T-cell (primary cell): ENCODE measurements around the gene LAMC1. TPM values are rescaled to one million over a fixed set of nuclear protein-coding genes. Genes with fewer than 3 reads are reported as not detected.
"Not testable (repeated sequence)": the region's sequence is repeated elsewhere in the genome, so short reads cannot be mapped to it uniquely, and the experiment has no call there.

ENCODE experiments used
- ATAC-seq, 4 experiments: fragments of 200-7000 bp in 3 of 4; fragments of 150-1000 bp in 1 of 4; cut with Tn5 transposase; replicated peaks in 1 of 4; 1 replicate in 3 of 4; 2 replicates in 1 of 4; pipeline ENCODE4 v1.10.0; 2021; ENCODE audit warnings: moderate library complexity in 3 of 4, mild to moderate bottlenecking in 2 of 4, moderate number of reproducible peaks in 1 of 4
- CTCF ChIA-PET, 2 donors: fragments of 300-600 bp; sonication (Branson Sonifier 250); formaldehyde crosslinking; loops; one replicate each; lab custom pipeline; 2022; ENCODE audit warnings: antibody characterized with exemption in 2 of 2; lab: Charles Lee
- POLR2A ChIA-PET, 2 donors: fragments of 300-600 bp; sonication (Branson Sonifier 250); formaldehyde crosslinking; loops; one replicate each; lab custom pipeline; 2022; ENCODE audit warnings: antibody characterized with exemption in 2 of 2; lab: Charles Lee
- DNase-seq, 35 experiments: peaks; one replicate each; pipeline versions ENCODE4 v3.0.0 to v3.0.0-alpha.2; 2013 to 2023
- H3K27ac ChIP-seq: one replicate; pipeline ENCODE4 v1.5.1; 2013; ENCODE audit warnings: low read length
- H3K27me3 ChIP-seq, 2 experiments: replicated peaks in 1 of 2; 1 replicate in 1 of 2; 2 replicates in 1 of 2; pipeline versions ENCODE4 v1.6.1 to v1.7.0; 2013; ENCODE audit warnings: low read length in 1 of 2, mixed read lengths in 1 of 2; ENCODE audit not compliant: control insufficient read depth in 2 of 2, insufficient read depth in 2 of 2; ENCODE audit errors: extremely low read depth in 1 of 2
- H3K36me3 ChIP-seq, 2 donors: 1 replicate in 1 of 2; 2 replicates in 1 of 2; pipeline versions ENCODE4 v1.6.1 to v1.7.0; 2013; ENCODE audit warnings: low read length in 1 of 2; ENCODE audit not compliant: control insufficient read depth in 2 of 2, insufficient read depth in 1 of 2; ENCODE audit errors: extremely low read depth in 1 of 2
- H3K4me1 ChIP-seq, 2 experiments: 1 replicate in 1 of 2; 2 replicates in 1 of 2; pipeline versions ENCODE4 v1.6.1 to v1.7.0; 2013; ENCODE audit warnings: low read length in 2 of 2, mixed read lengths in 1 of 2; ENCODE audit not compliant: insufficient read depth in 2 of 2, control insufficient read depth in 1 of 2; ENCODE audit errors: extremely low read depth in 1 of 2
- H3K4me3 ChIP-seq, 2 donors: 1 replicate in 1 of 2; 2 replicates in 1 of 2; pipeline versions ENCODE4 v1.5.1 to v1.7.0; 2013; ENCODE audit warnings: mild to moderate bottlenecking in 2 of 2, low read length in 1 of 2, moderate library complexity in 1 of 2; ENCODE audit not compliant: control insufficient read depth in 1 of 2; ENCODE audit errors: extremely low read depth in 1 of 2
- H3K9me3 ChIP-seq: 2 replicates; pipeline ENCODE4 v1.7.0; 2013
- H3K27ac Mint-ChIP-seq, 2 donors: one replicate each; pipeline ENCODE4 v1.8.0; 2020 to 2021; ENCODE audit warnings: mild to moderate bottlenecking in 2 of 2, mixed read lengths in 2 of 2
- H3K27me3 Mint-ChIP-seq, 2 donors: one replicate each; pipeline ENCODE4 v1.8.0; 2021 to 2022; ENCODE audit warnings: mixed read lengths in 2 of 2
- H3K36me3 Mint-ChIP-seq: one replicate; pipeline ENCODE4 v1.8.0; 2021; ENCODE audit warnings: mixed read lengths
- H3K4me1 Mint-ChIP-seq, 3 donors: one replicate each; pipeline ENCODE4 v1.8.0; 2020 to 2022; ENCODE audit warnings: mixed read lengths in 3 of 3, mild to moderate bottlenecking in 1 of 3
- H3K4me3 Mint-ChIP-seq, 3 donors: one replicate each; pipeline ENCODE4 v1.8.0; 2020 to 2022; ENCODE audit warnings: mild to moderate bottlenecking in 3 of 3, mixed read lengths in 3 of 3, moderate library complexity in 3 of 3
- H3K9me3 Mint-ChIP-seq, 3 donors: one replicate each; pipeline ENCODE4 v1.8.0; 2020 to 2022; ENCODE audit warnings: mixed read lengths in 3 of 3
- WGBS: methylation state at CpG from one replicate; pipeline ENCODE4 v1.1.5; 2013; ENCODE audit warnings: missing lambda C conversion rate; ENCODE audit not compliant: insufficient coverage; 5-methylcytosine and 5-hydroxymethylcytosine counted together
- total RNA-seq, 35 experiments: library from RNA in 6 of 35; stranded (reverse) in 6 of 35; fragments of 120-200 nt in 1 of 35; gene quantifications; one replicate each; pipeline versions ENCODE4 v1.2.1 to v1.2.4 and lab custom pipeline; 2013 to 2026

LAMC1 gene
- total RNA-seq, 5 donors from 2014 or later (not counting 1 experiment from before 2014, with no cell fraction given): 0.30 to 3.1 (median 2.1) TPM

- DNase-seq (no peak), ATAC-seq (no peak)
- ChIA-PET POLR2A (no interaction called here), CTCF (interaction anchor here in 1 of 2 donors (0.8 kb wide), 1 partner anchor 20 kb away, joined by 3 read pairs; no protein-coding TSS in a partner anchor)
- Histone ChIP-seq H3K36me3 (no peaks in the 10 kb centered on the region), H3K9me3 (no peaks in the 10 kb centered on the region), H3K27me3 (peaks cover 0 to 11% of the 10 kb centered on the region in 2 experiments), H3K27ac (no peak overlapping the region), H3K4me1 (no peaks in the 10 kb centered on the region), H3K4me3 (no peak overlapping the region)
- Mint-ChIP-seq H3K9me3 (no peaks in the 10 kb centered on the region), H3K4me1 (no peaks in the 10 kb centered on the region), H3K36me3 (no peaks in the 10 kb centered on the region), H3K27ac (no peak overlapping the region), H3K4me3 (no peak overlapping the region), H3K27me3 (peaks cover 10 to 19% of the 10 kb centered on the region in 2 donors)
- no CpG with 5 or more reads among the region's 2 CpGs for WGBS
These were observed 35.8 kb downstream of the LAMC1 start for GRCh38 chr1:183058851-183059502.

GRCh38 chr1:183061194-183061593 is 38.0 kb downstream of the LAMC1 start:
- peaks cover 4 to 17% of the 10 kb centered on the region in 2 donors for H3K27me3 Mint-ChIP-seq
- Histone ChIP-seq H3K36me3 (no peaks in the 10 kb centered on the region), H3K27ac (no peak overlapping the region), H3K4me1 (no peaks in the 10 kb centered on the region), H3K4me3 (no peak overlapping the region), H3K27me3 (peaks cover 0 to 4% of the 10 kb centered on the region in 2 experiments), H3K9me3 (no peaks in the 10 kb centered on the region)
- H3K36me3 Mint-ChIP-seq: no peaks in the 10 kb centered on the region
- no peaks in the 10 kb centered on the region for H3K4me1 Mint-ChIP-seq
- DNase-seq (no peak), ATAC-seq (no peak)
- no peak overlapping the region for H3K27ac Mint-ChIP-seq
- ChIA-PET POLR2A (no interaction called here), CTCF (no interaction called here)
- peaks cover 0 to 3% (median 3%) of the 10 kb centered on the region in 3 donors for H3K9me3 Mint-ChIP-seq
- no peak overlapping the region for H3K4me3 Mint-ChIP-seq

GRCh38 chr1:183063349-183063748 is 40.1 kb downstream of the LAMC1 start:
- Histone ChIP-seq H3K36me3 (no peaks in the 10 kb centered on the region), H3K4me1 (no peaks in the 10 kb centered on the region), H3K9me3 (no peaks in the 10 kb centered on the region), H3K4me3 (no peak overlapping the region), H3K27ac (no peak overlapping the region), H3K27me3 (peaks cover 0 to 4% of the 10 kb centered on the region in 2 experiments)
- POLR2A ChIA-PET: no interaction called here
- Mint-ChIP-seq H3K4me1 (no peaks in the 10 kb centered on the region), H3K27ac (no peak overlapping the region), H3K9me3 (peaks cover 0 to 3% (median 3%) of the 10 kb centered on the region in 3 donors), H3K36me3 (no peaks in the 10 kb centered on the region), H3K4me3 (no peak overlapping the region), H3K27me3 (peaks cover 0 to 8% of the 10 kb centered on the region in 2 donors)
- no peak for ATAC-seq
- DNase-seq: no peak
- CTCF ChIA-PET: no interaction called here
- 40% methylated on average over 1 of the region's 1 CpG for WGBS

GRCh38 chr1:183065168-183065706 is 42.0 kb downstream of the LAMC1 start:
- H3K4me1 Mint-ChIP-seq: no peaks in the 10 kb centered on the region
- no peak overlapping the region for H3K27ac Mint-ChIP-seq
- peaks cover 0 to 4% of the 10 kb centered on the region in 2 experiments for H3K27me3 ChIP-seq
- H3K36me3 ChIP-seq: no peaks in the 10 kb centered on the region
- no peaks in the 10 kb centered on the region for H3K4me1 ChIP-seq
- ATAC-seq (no peak), DNase-seq (no peak)
- CTCF ChIA-PET: no interaction called here
- 60% methylated on average over 1 of the region's 6 CpGs for WGBS
- peaks cover 0 to 5% of the 10 kb centered on the region in 2 donors for H3K27me3 Mint-ChIP-seq
- H3K9me3 ChIP-seq: no peaks in the 10 kb centered on the region
- no peak overlapping the region for H3K27ac ChIP-seq
- POLR2A ChIA-PET: no interaction called here
- H3K4me3 Mint-ChIP-seq: no peak overlapping the region
- peaks cover 0 to 3% (median 3%) of the 10 kb centered on the region in 3 donors for H3K9me3 Mint-ChIP-seq
- no peaks in the 10 kb centered on the region for H3K36me3 Mint-ChIP-seq
- no peak overlapping the region for H3K4me3 ChIP-seq

GRCh38 chr1:183066432-183066831 is 43.2 kb downstream of the LAMC1 start:
- H3K27ac ChIP-seq, H3K4me1 Mint-ChIP-seq, H3K4me3 Mint-ChIP-seq, H3K27me3 ChIP-seq, H3K9me3 Mint-ChIP-seq, H3K36me3 ChIP-seq, H3K9me3 ChIP-seq, POLR2A ChIA-PET, H3K4me3 ChIP-seq, H3K27ac Mint-ChIP-seq, CTCF ChIA-PET, ATAC-seq, DNase-seq, H3K4me1 ChIP-seq, H3K36me3 Mint-ChIP-seq: not testable (repeated sequence)
- H3K27me3 Mint-ChIP-seq: peaks cover 0 to 11% of the 10 kb centered on the region in 2 donors
- WGBS: no CpG with 5 or more reads among the region's 2 CpGs

- no peak for ATAC-seq
- no peak for DNase-seq
- Mint-ChIP-seq H3K36me3 (no peaks in the 10 kb centered on the region), H3K4me1 (peaks cover 3 to 10% (median 5%) of the 10 kb centered on the region in 3 donors), H3K9me3 (peaks cover 0 to 3% (median 3%) of the 10 kb centered on the region in 3 donors), H3K27me3 (peaks cover 0 to 14% of the 10 kb centered on the region in 2 donors), H3K4me3 (no peak overlapping the region), H3K27ac (no peak overlapping the region)
- no peaks in the 10 kb centered on the region for H3K4me1 ChIP-seq
- H3K27me3 ChIP-seq: no peaks in the 10 kb centered on the region
- no peak overlapping the region for H3K27ac ChIP-seq
- H3K4me3 ChIP-seq: no peak overlapping the region
- H3K36me3 ChIP-seq: no peaks in the 10 kb centered on the region
- H3K9me3 ChIP-seq: no peaks in the 10 kb centered on the region
- ChIA-PET CTCF (no interaction called here), POLR2A (no interaction called here)
- 100% methylated on average over 1 of the region's 4 CpGs for WGBS
These were observed 46.5 kb downstream of the LAMC1 start for GRCh38 chr1:183069562-183070216.
